HepG2 (cell line): ENCODE data around the gene EPB41. TPM values are rescaled to one million over a fixed set of nuclear protein-coding genes. Genes with fewer than 3 reads are reported as not detected.

ENCODE experiments used
- AKNA ChIP-seq: sonication (generic); formaldehyde crosslinking; IDR thresholded peaks from 2 replicates; pipeline ENCODE4 v1.4.0; 2020; ENCODE audit warnings: missing genetic modification reagents, borderline replicate concordance
- ARID5B ChIP-seq: IDR thresholded peaks from 2 replicates; pipeline ENCODE4 v1.4.0; 2020; ENCODE audit warnings: mild to moderate bottlenecking, missing genetic modification reagents
- CTCF ChIP-seq: sonication (generic); formaldehyde crosslinking; IDR thresholded peaks from 2 replicates; pipeline ENCODE4 v1.5.0; 2020; ENCODE audit warnings: mild to moderate bottlenecking, missing genetic modification reagents, moderate library complexity
- LCORL ChIP-seq, 2 experiments: fragments of 450-650 bp in 1 of 2; sonication (generic) in 1 of 2; formaldehyde crosslinking in 1 of 2; IDR thresholded peaks; 2 replicates each; pipeline versions ENCODE4 v1.5.0 to v1.6.1; 2017 to 2020; ENCODE audit warnings: antibody characterized with exemption in 1 of 2, missing genetic modification reagents in 1 of 2
- MIXL1 ChIP-seq: IDR thresholded peaks from 2 replicates; pipeline ENCODE4 v1.6.1; 2016
- MLLT10 ChIP-seq: sonication (generic); formaldehyde crosslinking; IDR thresholded peaks from 2 replicates; pipeline ENCODE4 v1.4.0; 2020; ENCODE audit warnings: missing genetic modification reagents
- NR2F1 ChIP-seq, 2 experiments: fragments of 450-650 bp in 1 of 2; formaldehyde crosslinking in 1 of 2; IDR thresholded peaks; 2 replicates each; pipeline versions ENCODE4 v1.5.0 to v1.6.1; 2016 to 2020; ENCODE audit warnings: mild to moderate bottlenecking in 1 of 2, missing compliant biosample characterization in 1 of 2, missing genetic modification reagents in 1 of 2, moderate library complexity in 1 of 2
- NR2F6 ChIP-seq, 2 experiments: IDR thresholded peaks; 2 replicates each; pipeline ENCODE4 v1.6.1; 2016; ENCODE audit warnings: antibody characterized with exemption in 1 of 2, mild to moderate bottlenecking in 1 of 2
- RARA ChIP-seq: IDR thresholded peaks from 2 replicates; pipeline ENCODE4 v1.6.1; 2016; ENCODE audit warnings: missing genetic modification reagents, missing compliant biosample characterization
- SIX1 ChIP-seq: sonication (generic); formaldehyde crosslinking; IDR thresholded peaks from 2 replicates; pipeline ENCODE4 v1.4.0; 2020; ENCODE audit warnings: missing genetic modification reagents, borderline replicate concordance
- SMC3 ChIP-seq: IDR thresholded peaks from 2 replicates; pipeline ENCODE4 v1.6.1; 2011; ENCODE audit warnings: low read length, improper control_type of control experiment
- ZGPAT ChIP-seq: IDR thresholded peaks from 2 replicates; pipeline ENCODE4 v1.6.1; 2016; ENCODE audit warnings: mild to moderate bottlenecking
- ZNF12 ChIP-seq: sonication (generic); formaldehyde crosslinking; IDR thresholded peaks from 2 replicates; pipeline ENCODE4 v1.5.0; 2020; ENCODE audit warnings: missing genetic modification reagents
- ZNF232 ChIP-seq: sonication (generic); formaldehyde crosslinking; IDR thresholded peaks from 2 replicates; pipeline ENCODE4 v1.4.0; 2020; ENCODE audit warnings: missing genetic modification reagents, borderline replicate concordance
- ZNF292 ChIP-seq: sonication (generic); formaldehyde crosslinking; IDR thresholded peaks from 2 replicates; pipeline ENCODE4 v1.8.1; 2022; ENCODE audit warnings: mild to moderate bottlenecking, low read depth, missing genetic modification reagents, borderline replicate concordance
- ZNF761 ChIP-seq: sonication (generic); formaldehyde crosslinking; conservative IDR thresholded peaks from 2 replicates; pipeline ENCODE4 v1.4.0; 2020; ENCODE audit warnings: mild to moderate bottlenecking, missing genetic modification reagents
- polyA plus RNA-seq, 8 experiments: library from polyadenylated mRNA; depleted of rRNA in 3 of 8; stranded (reverse) in 7 of 8; unstranded in 1 of 8; fragments of >200 nt; fragmentation: Illumina TruSeq in 4 of 8; extraction: Trizol in 4 of 8; gene quantifications; 2 replicates each; pipeline versions ENCODE4 v1.2.1 to v1.2.3, GENCODE V29; 2011 to 2016; ENCODE audit warnings: low read depth in 4 of 8, missing spikeins in 1 of 8, mixed read lengths in 1 of 8; ENCODE audit not compliant: insufficient read depth in 1 of 8
- total RNA-seq, 5 experiments: library from RNA; depleted of rRNA; stranded (reverse); fragments of >200 nt; fragmentation: Illumina TruSeq; extraction: Trizol; gene quantifications; 2 replicates each; pipeline ENCODE4 v1.2.3, GENCODE V29; 2016; ENCODE audit warnings: low read depth in 1 of 5

EPB41 gene
- total and polyA plus RNA-seq, 2 of the 13 experiments (the other 11 are each of a cell fraction or from before 2014, with no cell fraction given) = 34.5 to 46.7 TPM

- TF ChIP-seq ARID5B (CRISPR knock-in tag) (peak; percentile 70), SMC3 (peak; percentile 22; the same call in 1 of the 2 replicates), MLLT10 (CRISPR knock-in tag) (no peak), CTCF (CRISPR knock-in tag) (0 out of 2 replicates have a peak, but pooled peaks have one; percentile 8), MIXL1 (peak; percentile 68; the same call in 1 of the 2 replicates), RARA (CRISPR knock-in tag) (peak; percentile 63), SIX1 (CRISPR knock-in tag) (peak; percentile 35; the same call in 1 of the 2 replicates), ZGPAT (0 out of 2 replicates have a peak, but pooled peaks have one; percentile 45), NR2F1 (CRISPR knock-in tag; IDR thresholded peaks at IDR 0.05) (peak in 1 of 2 experiments; percentile 56; a peak in 1 of 4 replicates), NR2F6 (IDR thresholded peaks at IDR 0.05) (peak; percentile 76), NR2F6 (CRISPR knock-in tag; IDR thresholded peaks at IDR 0.05) (peak; percentile 83), LCORL (IDR thresholded peaks at IDR 0.05) (0 out of 2 replicates have a peak, but pooled peaks have one; percentile 36), LCORL (CRISPR knock-in tag; IDR thresholded peaks at IDR 0.05) (peak; percentile 81; the same call in 1 of the 2 replicates), ZNF761 (CRISPR knock-in tag) (peak; percentile 21; the same call in 1 of the 2 replicates), ZNF12 (CRISPR knock-in tag) (peak; percentile 15; the same call in 1 of the 2 replicates), AKNA (CRISPR knock-in tag) (no peak), ZNF292 (CRISPR knock-in tag) (peak; percentile 24; the same call in 1 of the 2 replicates), ZNF232 (CRISPR knock-in tag) (0 out of 2 replicates have a peak, but pooled peaks have one; percentile 51)
Measured at GRCh38 chr1:29145739-29146437, 231.5 kb downstream of the EPB41 start (continued).
